ENCODE measurements around the gene SPTBN4.

GRCh38 chr19:40529093-40529954 is 62.5 kb downstream of the SPTBN4 start:
- peak; percentile 90 to 97 (median 96) for TF ChIP-seq CTCF (IDR thresholded peaks at IDR 0.05)
- no peak for TF ChIP-seq POLR2A (IDR thresholded peaks at IDR 0.05)

Data from Peyer's patch (tissue), 4 donors.